Activated effector memory CD4-positive, alpha-beta T cell treated with Interleukin-2 at 50 U/mL for 16 hours (primary cell): ENCODE measurements around the gene PAK2.
"Not testable (repeated sequence)": the region's sequence is repeated elsewhere in the genome, so short reads cannot be mapped to it uniquely, and the experiment has no call there.

ENCODE experiments used
- DNase-seq: peaks from one replicate; pipeline ENCODE4 v3.0.0-alpha.2; 2020

Gene PAK2

GRCh38 chr3:196849180-196849741, 109.6 kb downstream of the PAK2 start:
- no peak for DNase-seq

GRCh38 chr3:196863000-196863399, 123.3 kb downstream of the PAK2 start:
- DNase-seq = not testable (repeated sequence)

- DNase-seq = no peak
These were observed 127.5 kb downstream of the PAK2 start for GRCh38 chr3:196867155-196867506.

- peak; percentile 86 for DNase-seq
These were observed 128.0 kb downstream of the PAK2 start, which contains the start of gene SENP5 for GRCh38 chr3:196867507-196868296. TSS of gene SENP5 (plus strand) at chr3:196867920. CDS start at chr3:196885182, 17,262 bp downstream.

GRCh38 chr3:196868297-196868661, 128.6 kb downstream of the PAK2 start:
- DNase-seq = no peak

GRCh38 chr3:196872316-196872715, 132.7 kb downstream of the PAK2 start:
- DNase-seq = no peak

GRCh38 chr3:196874511-196875094, 134.9 kb downstream of the PAK2 start:
- not testable (repeated sequence) for DNase-seq

GRCh38 chr3:196875258-196875657, 135.6 kb downstream of the PAK2 start:
- DNase-seq = no peak
